ENCODE results near the gene GUCD1. TPM values are rescaled to one million over a fixed set of nuclear protein-coding genes. Genes with fewer than 3 reads are reported as not detected.

GUCD1 gene
- total and polyA plus RNA-seq, 9 of the 15 experiments (the other 6 are each of a cell fraction or from before 2014, with no cell fraction given) = 31.5 to 67.8 (median 50.3) TPM

- DNase-seq (ENCODE audit: extremely low read depth in 1 of 4, low spot score in 3 of 4) = no peak
- WGBS (ENCODE audit: insufficient coverage, low coverage, missing lambda C conversion rate) = 63% methylated on average over 1 of the region's 1 CpG
- in situ Hi-C loops (cut with MboI) = no loop called here
- H3K4me2 ChIP-seq (ENCODE audit: insufficient read depth, low read length) = no peak overlapping the region
- H3K9me3 ChIP-seq (replicated peaks; ENCODE audit: control insufficient read depth, insufficient read depth, low read depth, low read length) = no peaks in the 10 kb centered on the region
- no peaks in the 10 kb centered on the region for H3K27me3 ChIP-seq (ENCODE audit: control insufficient read depth in 2 of 2, insufficient read depth in 2 of 2, low read length in 2 of 2)
- no peak overlapping the region for H2AFZ ChIP-seq (ENCODE audit: low read depth, low read length)
- H3K9me1 ChIP-seq (ENCODE audit: control insufficient read depth, insufficient read depth, low read length) = no peaks in the 10 kb centered on the region
- FAIRE-seq = no peak
- intact Hi-C loops (cut with micrococcal nuclease) = no loop called here
- no peaks in the 10 kb centered on the region; a peak in 1 of 5 replicates for H3K4me1 ChIP-seq (replicated peaks in 1 of 2; ENCODE audit: control insufficient read depth in 2 of 2, insufficient read depth in 2 of 2, low read length in 2 of 2)
- no TSS peak for BruUV-seq (replicated peaks)
- TF ChIP-seq NEUROD1 (IDR thresholded peaks at IDR 0.05; ENCODE audit: borderline replicate concordance, low read depth, low read length, partially characterized antibody) (no peak), PURB (CRISPR knock-in tag; IDR thresholded peaks at IDR 0.05; ENCODE audit: low read depth) (no peak), RBM22 (IDR thresholded peaks at IDR 0.05; ENCODE audit: low read depth, low read length, poor library complexity, severe bottlenecking) (no peak), ZNF133 (CRISPR knock-in tag; IDR thresholded peaks at IDR 0.05) (no peak), SRF (CRISPR knock-in tag; IDR thresholded peaks at IDR 0.05) (no peak), ZNF583 (CRISPR knock-in tag; IDR thresholded peaks at IDR 0.05) (no peak), RBM17 (IDR thresholded peaks at IDR 0.05; ENCODE audit: borderline replicate concordance, low read depth, low read length) (no peak)
- H3K27ac ChIP-seq (ENCODE audit: extremely low read depth, low read depth, low read length) = no peak overlapping the region
- ChIA-PET CTCF (ENCODE audit: low intra/inter-chr PET ratio) (no interaction called here), POLR2A (interaction anchor here (0.6 to 1.5 kb wide), 2 partner anchors 13 to 15 kb away, joined by 3 read pairs; no protein-coding TSS in a partner anchor)
- H4K20me1 ChIP-seq (replicated peaks; ENCODE audit: control insufficient read depth, insufficient read depth, low read length) = no peaks in the 10 kb centered on the region
- H3K9ac ChIP-seq (ENCODE audit: insufficient read depth in 1 of 2, low read depth in 2 of 2, low read length in 2 of 2) = no peak overlapping the region
- H3K79me2 ChIP-seq (ENCODE audit: control insufficient read depth, insufficient read depth, low read length) = no peaks in the 10 kb centered on the region; the same call in 2 of the 3 replicates
- peaks cover 29% of the 10 kb centered on the region for H3K36me3 ChIP-seq (ENCODE audit: control insufficient read depth, insufficient read depth, low read length)
- no peak for ATAC-seq
- no peak overlapping the region for H3K4me3 ChIP-seq
Measured at GRCh38 chr22:24576778-24577177, 21.8 kb upstream of the GUCD1 start.
